Gastrocnemius medialis (tissue), 4 donors: Measurements from ENCODE around the gene TJP2.

Experiments used
- CTCF ChIP-seq, 5 experiments: fragments of 450-650 bp in 3 of 5; fragments of 200-600 bp in 2 of 5; sonication (generic) in 2 of 5; IDR thresholded peaks in 4 of 5; conservative IDR thresholded peaks in 1 of 5; 1 replicate in 4 of 5; 2 replicates in 1 of 5; pipeline ENCODE4 v1.5.1; 2016 to 2019; ENCODE audit warnings: antibody characterized with exemption in 5 of 5, mild to moderate bottlenecking in 3 of 5, moderate library complexity in 3 of 5
- POLR2A ChIP-seq, 2 donors: fragments of 450-650 bp; IDR thresholded peaks; one replicate each; pipeline ENCODE4 v1.6.1; 2017; ENCODE audit warnings: antibody characterized with exemption in 2 of 2, mild to moderate bottlenecking in 2 of 2, moderate library complexity in 2 of 2

- TF ChIP-seq CTCF (IDR thresholded peaks at IDR 0.05 in 4 of 5, conservative IDR thresholded peaks at IDR 0.05 in 1 of 5) = no peak
- no peak for TF ChIP-seq POLR2A (IDR thresholded peaks at IDR 0.05)
Observed at GRCh38 chr9:69213647-69214046, 39.6 kb downstream of the TJP2 start.
